GM06990 (cell line): ENCODE data around the gene AGPAT1.

Experiments used
- DNase-seq: peaks from one replicate; pipeline ENCODE4 v3.0.0-alpha.2; 2011; ENCODE audit not compliant: insufficient read length; ENCODE audit errors: extremely low read depth
- H3K27me3 ChIP-seq: replicated peaks from 2 replicates; pipeline ENCODE4 v1.6.0; 2011; ENCODE audit warnings: low read length; ENCODE audit not compliant: control insufficient read depth, insufficient read depth
- H3K36me3 ChIP-seq: 2 replicates; pipeline ENCODE4 v1.5.1; 2011; ENCODE audit warnings: low read length; ENCODE audit not compliant: control insufficient read depth, insufficient read depth
- H3K4me3 ChIP-seq: replicated peaks from 2 replicates; pipeline ENCODE4 v1.5.1; 2011; ENCODE audit warnings: low read depth, mild to moderate bottlenecking, control low read depth, low read length
- TF ChIP-seq, protein P1 (sequence below): IDR thresholded peaks from 2 replicates; pipeline ENCODE4 v1.5.1; 2011; ENCODE audit warnings: low read length, control low read depth, mild to moderate bottlenecking, inconsistent platforms; ENCODE audit not compliant: insufficient read depth, poor library complexity, severe bottlenecking

The AGPAT1 gene, protein sequence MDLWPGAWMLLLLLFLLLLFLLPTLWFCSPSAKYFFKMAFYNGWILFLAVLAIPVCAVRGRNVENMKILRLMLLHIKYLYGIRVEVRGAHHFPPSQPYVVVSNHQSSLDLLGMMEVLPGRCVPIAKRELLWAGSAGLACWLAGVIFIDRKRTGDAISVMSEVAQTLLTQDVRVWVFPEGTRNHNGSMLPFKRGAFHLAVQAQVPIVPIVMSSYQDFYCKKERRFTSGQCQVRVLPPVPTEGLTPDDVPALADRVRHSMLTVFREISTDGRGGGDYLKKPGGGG

DNA sequence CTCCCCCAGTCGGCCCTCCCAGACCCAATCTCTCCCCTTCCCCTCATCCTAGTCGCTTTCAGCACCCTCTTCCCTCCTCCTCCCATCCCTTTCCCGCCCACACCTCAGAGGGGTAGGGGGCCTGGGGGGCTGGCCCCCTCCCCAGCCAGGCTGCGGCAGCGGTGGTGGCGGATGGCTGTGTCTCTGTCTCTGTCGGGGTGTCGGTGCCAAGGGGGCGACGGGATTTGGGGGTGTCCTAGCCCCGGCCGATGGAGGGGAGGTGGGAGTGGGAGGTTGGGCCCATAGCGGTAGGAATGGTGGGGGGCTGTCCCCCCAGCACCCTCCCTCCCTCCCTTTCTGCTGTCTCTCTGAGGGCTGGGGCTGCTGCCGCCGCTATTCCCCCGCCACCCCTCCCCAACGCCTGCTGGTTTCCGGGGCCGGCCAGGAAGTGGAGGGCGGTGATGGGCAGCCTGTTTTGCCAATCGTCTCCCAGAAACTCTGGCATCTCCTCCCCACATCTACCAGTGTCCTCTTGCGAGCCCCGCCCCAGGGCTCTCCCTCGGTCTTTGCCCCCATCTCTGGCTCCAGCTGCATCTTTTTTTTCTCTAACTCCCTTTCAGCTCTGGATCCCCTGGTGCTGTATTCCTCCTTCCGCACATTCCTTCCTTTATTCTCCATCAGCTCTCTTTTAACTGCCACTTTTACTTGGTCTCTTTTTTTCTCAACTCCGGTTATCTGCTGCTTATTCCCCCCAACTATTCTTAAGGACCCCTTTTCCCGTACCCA is at the start of gene AGPAT1:
Gene AGPAT1 (minus strand): TSS at position 374 of the 765 bp plus-strand sequence. CDS start 4,588 bp downstream, outside the sequence.
- DNase-seq: peak; percentile 90
- no peaks in the 10 kb centered on the region for H3K27me3 ChIP-seq
- TF ChIP-seq, protein P1, sequence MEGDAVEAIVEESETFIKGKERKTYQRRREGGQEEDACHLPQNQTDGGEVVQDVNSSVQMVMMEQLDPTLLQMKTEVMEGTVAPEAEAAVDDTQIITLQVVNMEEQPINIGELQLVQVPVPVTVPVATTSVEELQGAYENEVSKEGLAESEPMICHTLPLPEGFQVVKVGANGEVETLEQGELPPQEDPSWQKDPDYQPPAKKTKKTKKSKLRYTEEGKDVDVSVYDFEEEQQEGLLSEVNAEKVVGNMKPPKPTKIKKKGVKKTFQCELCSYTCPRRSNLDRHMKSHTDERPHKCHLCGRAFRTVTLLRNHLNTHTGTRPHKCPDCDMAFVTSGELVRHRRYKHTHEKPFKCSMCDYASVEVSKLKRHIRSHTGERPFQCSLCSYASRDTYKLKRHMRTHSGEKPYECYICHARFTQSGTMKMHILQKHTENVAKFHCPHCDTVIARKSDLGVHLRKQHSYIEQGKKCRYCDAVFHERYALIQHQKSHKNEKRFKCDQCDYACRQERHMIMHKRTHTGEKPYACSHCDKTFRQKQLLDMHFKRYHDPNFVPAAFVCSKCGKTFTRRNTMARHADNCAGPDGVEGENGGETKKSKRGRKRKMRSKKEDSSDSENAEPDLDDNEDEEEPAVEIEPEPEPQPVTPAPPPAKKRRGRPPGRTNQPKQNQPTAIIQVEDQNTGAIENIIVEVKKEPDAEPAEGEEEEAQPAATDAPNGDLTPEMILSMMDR: no peak
- H3K36me3 ChIP-seq: peaks cover 6% of the 10 kb centered on the region
- peak within 1 kb of the TSS; percentile 92 for H3K4me3 ChIP-seq

DNA sequence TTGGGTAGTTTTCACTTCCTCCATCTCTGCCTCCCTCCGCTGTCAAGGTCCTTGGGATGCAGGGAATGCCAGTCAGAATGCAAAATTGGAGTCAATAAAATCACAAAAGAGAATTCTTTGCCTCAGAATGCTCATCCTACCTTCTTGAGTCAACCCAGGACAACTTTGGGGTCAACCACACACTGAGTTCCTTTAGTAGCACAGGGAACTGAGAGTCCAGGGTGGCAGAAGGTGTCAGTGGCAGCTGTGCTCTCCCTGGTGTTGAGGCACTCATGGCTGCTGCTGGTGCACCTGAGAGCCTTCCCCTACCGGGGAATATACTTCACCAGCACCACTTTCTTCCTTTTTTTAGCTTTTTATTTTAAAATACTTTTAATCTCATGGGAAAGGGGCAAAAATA is 48.8 kb upstream of the AGPAT1 start:
- H3K27me3 ChIP-seq: no peaks in the 10 kb centered on the region; the same call in 1 of the 2 replicates
- peak; percentile 36 for DNase-seq
- H3K36me3 ChIP-seq: no peaks in the 10 kb centered on the region
- TF ChIP-seq, protein P1: no peak
- H3K4me3 ChIP-seq: no peak overlapping the region

- Histone ChIP-seq H3K36me3 (no peaks in the 10 kb centered on the region), H3K27me3 (no peaks in the 10 kb centered on the region; the same call in 1 of the 2 replicates), H3K4me3 (no peak within 1 kb of the TSS)
- TF ChIP-seq, protein P1: no peak
- DNase-seq: no peak
Measured at GRCh38 chr6:32223258-32224235, 47.7 kb upstream of the AGPAT1 start, which contains the start of gene NOTCH4. Gene NOTCH4, minus strand, starts transcription at chr6:32224067. Its CDS starts 139 bp downstream, at chr6:32223928.

- Histone ChIP-seq H3K4me3 (no peak overlapping the region), H3K36me3 (no peaks in the 10 kb centered on the region), H3K27me3 (no peaks in the 10 kb centered on the region; the same call in 1 of the 2 replicates)
- TF ChIP-seq, protein P1: no peak
- DNase-seq: no peak
Measured at GRCh38 chr6:32222333-32223230, 46.7 kb upstream of the AGPAT1 start.
